ENCODE results near the gene ZNF71. TPM values are rescaled to one million over a fixed set of nuclear protein-coding genes. Genes with fewer than 3 reads are reported as not detected.
"Not testable (repeated sequence)": the region's sequence is repeated elsewhere in the genome, so short reads cannot be mapped to it uniquely, and the experiment has no call there.

Gene ZNF71
- total RNA-seq, 1 donor from 2014 or later, result 15.8 TPM

DNA sequence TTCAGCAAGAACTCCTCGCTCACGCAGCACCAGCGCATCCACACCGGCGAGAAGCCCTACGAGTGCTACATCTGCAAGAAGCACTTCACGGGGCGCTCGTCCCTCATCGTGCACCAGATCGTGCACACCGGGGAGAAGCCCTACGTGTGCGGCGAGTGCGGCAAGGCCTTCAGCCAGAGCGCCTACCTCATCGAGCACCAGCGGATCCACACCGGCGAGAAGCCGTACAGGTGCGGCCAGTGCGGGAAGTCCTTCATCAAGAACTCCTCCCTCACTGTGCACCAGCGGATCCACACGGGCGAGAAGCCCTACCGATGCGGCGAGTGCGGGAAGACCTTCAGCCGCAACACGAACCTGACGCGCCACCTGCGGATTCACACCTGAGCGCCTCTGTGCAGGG lies 27.3 kb downstream of the ZNF71 start:
- no peak for DNase-seq (ENCODE audit: low read depth)

DNA sequence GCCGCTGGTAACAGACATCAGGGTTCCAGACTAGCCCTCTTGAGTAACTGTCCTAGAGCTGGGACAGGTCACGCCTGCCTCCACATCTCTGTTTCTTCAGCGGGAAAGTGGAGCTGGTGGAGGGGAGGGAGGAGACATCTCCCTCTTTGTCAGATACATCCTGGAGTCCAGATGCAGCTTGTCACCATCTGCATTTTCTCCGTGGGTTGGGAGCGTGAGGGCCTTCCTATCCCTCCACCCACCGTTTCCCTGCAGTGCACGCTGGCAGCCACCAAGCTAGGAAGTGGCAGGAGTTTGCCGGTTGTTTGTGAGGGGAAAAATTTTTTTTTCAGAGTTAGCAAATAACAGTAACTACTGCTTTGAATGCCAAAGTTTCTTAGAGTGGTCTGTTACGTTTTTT lies 27.9 kb downstream of the ZNF71 start:
- no peak for DNase-seq (ENCODE audit: low read depth)

DNA sequence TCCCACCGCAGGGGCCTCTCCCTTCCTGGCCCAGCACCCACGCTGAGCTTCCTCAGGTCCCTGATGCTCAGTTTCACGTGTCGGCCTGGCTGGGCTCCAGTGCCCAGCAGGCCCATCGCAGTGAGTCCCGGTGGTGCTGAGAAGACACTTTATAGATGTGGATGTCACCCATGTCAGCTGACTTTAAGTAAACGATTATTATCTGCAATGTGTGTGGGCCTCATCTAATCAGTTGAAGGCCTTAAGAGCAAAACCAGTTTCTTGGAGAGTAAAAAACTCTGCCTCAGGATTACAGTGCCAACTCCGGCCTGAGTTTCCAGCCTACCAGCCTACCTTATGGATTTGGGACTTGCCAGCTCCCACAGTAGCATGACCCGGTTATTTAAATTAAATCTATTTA lies 30.6 kb downstream of the ZNF71 start:
- DNase-seq (ENCODE audit: low read depth), result no peak

DNA sequence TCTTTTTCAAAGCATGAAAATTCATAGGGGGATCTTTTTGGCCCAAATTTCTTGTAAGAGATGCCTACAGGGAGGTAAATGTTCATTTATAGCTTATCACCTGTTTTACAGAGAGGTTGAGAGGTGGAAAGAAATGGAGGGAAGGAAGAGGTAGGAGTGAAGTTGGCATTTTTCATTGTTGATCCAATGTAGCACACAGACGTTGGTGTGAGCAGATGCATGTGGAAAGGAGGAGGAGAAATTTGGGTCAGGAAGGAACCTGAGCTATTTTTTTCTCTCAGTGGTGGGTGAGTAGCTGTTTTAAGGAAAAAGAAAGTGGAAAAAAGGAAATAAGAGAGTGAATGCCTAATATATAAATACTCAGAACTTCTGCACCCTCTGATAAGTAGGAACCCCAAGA lies 37.9 kb downstream of the ZNF71 start:
- DNase-seq (ENCODE audit: low read depth), result no peak

DNA sequence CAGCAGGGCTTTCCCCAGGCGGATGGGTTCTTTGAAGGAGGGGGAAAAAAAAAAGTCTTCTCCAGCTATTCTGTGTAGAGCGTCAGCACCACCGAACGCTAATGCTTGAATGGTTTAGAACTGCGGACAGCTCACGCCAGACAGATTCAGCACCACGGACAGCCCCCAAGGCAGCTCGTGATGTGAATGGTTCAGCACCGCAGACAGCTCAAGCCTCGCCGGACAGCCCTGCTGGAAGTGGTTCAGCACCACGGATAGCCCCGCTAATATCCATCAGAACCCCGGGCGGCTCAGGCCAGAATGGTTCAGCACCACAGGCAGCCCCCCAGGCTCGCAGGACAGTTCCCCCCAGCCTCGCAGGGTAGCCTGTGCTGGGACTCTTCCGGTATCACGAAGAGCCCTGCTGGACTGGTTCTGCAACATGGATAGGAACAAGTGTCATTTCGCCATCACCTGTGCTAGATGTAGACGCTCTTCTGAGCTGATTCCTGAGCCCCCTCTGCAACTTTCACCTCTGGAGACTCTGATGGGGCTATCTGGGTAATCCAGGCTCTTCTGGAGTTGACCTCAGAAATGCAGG lies 43.0 kb downstream of the ZNF71 start:
- peak; percentile 33 for DNase-seq (ENCODE audit: low read depth)

DNA sequence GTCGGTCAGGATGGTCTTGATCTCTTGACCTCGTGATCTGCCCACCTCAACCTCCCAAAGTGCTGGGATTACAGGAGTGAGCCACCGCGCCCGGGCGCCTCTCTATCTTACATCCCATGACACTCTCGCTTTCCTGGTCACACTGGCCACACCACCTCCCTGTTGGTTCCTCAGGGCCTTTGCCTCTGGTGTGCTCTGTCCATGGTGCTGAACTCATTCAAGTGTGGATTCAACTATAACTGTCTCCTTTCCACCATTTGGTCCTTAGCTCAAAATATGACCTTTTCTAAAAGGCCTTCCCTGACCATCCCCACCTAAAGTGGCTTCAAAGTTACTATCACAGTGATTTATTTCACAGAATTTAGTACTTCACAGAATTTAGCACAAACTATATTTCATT lies 44.1 kb downstream of the ZNF71 start:
- DNase-seq (ENCODE audit: low read depth), result no peak

DNA sequence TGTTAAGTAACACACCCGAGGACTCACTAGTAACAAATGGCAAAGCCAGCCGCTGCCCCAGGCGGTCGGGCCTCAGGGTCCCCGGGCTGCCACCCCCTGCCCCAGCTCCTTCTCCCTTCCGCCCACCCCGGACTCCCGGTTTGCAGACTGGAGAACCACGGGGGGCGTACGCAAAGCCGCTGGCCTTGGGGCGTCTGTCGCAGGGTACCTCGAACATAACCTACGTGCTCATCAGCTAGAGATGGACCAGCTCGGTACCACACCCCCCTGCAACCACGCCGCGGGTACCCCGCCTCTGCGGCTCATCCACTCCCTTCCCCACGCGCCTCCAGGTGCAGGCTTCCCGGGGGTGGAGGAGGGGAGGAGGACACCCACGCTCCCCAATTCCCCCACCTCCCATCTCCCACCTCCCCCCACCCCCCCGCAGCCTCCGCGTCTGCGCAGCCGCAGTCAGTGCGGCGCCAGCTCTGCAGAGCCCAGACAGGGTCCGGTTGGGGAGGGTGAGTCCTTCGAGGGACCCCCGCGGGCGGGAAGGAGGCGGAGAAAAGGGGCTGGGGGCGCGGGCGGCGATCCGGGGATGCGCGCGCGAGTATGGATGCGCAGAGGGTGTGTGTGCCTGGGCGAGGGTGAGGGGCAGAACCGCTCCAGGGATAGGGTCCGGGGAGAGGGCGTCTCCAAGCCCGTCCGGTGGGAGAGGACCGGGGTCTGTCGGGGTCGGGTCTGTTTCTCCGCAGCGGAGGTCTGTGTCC lies 47.8 kb downstream of the ZNF71 start, which contains the start of gene SMIM17:
TSS of gene SMIM17 (plus strand) at position 449 of the 749 bp plus-strand sequence. CDS start 2,509 bp downstream, outside the sequence.
- no peak for DNase-seq (ENCODE audit: low read depth)

DNA sequence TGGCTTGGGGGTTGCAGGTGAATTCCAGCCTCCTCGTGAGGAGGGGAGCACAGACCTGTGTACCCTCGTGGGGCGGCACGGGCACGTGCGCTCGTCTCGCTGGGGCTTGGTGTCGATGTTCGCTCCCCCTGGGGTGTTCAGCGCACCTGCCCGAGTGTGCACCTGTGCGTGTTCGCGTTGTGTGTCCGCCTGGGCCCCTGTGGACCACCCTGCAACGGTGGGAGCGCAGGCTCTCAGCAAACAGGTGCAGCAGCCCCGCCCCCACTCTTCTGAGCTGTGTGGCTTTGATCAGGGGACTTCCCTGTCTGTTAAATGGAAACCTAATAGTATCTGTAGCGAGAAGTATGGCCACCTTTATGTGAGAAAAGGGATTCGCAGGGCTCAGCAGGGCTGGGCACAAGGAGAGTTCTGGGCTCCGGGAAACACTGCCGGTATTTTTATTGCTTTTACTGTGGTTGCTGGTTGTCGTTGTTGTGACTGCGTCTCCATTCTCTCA lies 48.4 kb downstream of the ZNF71 start:
- no peak for DNase-seq (ENCODE audit: low read depth)

DNA sequence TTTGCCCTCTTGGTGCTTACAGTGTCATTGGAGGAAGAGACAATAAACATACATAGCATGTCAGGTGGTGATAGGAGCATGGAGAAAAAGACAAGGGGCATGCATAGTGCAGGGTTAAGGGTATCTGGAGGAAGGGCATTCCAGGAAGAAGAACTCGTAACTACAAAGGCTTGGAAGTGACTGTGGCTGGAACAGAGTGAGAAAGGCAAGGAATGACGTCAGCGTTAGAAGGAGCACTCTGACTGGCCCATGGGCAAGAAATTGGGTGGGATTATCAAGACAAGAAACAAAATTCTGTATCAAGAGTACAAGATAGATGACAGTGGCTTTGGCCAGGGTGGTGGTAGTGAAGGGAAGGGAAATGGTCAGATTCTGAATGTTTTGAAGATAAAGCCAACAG lies 59.0 kb downstream of the ZNF71 start:
- no peak for DNase-seq (ENCODE audit: low read depth)

DNA sequence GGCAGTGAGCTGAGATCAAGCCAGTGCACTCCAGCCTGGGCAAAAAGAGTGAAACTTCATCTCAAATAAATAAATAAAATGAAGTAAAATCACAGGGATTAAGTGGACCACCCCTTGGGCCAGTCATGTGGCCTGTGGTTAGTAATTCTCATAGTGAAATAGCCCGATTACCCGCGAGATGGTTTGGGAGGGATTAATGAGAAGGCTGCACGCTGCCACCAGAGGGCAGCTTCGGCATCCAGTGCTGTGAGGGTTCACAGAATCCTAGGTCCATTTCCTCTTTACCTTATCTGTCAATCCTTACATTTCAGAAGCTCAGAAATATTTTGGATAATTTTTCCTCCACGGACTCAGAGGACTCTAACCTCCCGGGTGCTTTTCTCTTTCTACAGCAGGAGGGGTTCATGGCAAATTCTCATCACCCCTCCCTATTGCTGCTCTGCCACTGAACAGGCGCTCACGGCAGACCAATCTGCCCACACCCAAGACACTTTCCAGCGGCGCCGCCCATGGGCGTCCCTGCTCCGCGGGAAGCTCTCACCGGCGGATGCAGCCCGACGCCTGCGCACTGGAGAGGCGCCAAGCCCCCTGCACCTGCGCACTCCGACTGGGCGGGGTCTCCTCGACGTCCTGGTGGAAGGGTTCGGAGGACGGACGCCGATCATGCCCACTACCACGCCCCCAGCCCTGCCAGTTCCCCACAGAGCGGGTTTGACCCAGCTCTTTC lies 65.4 kb downstream of the ZNF71 start:
- no peak for DNase-seq (ENCODE audit: low read depth)

DNA sequence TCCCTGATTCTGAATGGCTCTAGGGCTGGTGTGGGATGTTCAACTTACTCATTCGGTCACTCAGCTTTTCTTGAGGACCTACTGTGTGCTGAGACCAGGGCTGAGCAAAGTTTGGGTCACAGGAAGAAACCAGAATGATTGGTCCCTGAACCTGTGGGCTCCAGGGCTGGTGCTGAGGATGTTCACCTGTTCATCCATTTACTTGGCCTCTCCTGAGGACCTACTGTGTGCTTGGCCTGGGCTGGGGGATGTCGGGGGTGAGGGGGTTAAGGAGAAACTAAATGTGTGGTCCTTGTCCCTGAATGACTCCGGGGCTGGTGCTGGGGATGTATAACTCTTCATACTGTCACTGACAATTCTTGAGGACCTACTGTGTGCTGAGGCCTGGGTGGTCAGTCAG lies 66.1 kb downstream of the ZNF71 start:
- no peak for DNase-seq (ENCODE audit: low read depth)

DNA sequence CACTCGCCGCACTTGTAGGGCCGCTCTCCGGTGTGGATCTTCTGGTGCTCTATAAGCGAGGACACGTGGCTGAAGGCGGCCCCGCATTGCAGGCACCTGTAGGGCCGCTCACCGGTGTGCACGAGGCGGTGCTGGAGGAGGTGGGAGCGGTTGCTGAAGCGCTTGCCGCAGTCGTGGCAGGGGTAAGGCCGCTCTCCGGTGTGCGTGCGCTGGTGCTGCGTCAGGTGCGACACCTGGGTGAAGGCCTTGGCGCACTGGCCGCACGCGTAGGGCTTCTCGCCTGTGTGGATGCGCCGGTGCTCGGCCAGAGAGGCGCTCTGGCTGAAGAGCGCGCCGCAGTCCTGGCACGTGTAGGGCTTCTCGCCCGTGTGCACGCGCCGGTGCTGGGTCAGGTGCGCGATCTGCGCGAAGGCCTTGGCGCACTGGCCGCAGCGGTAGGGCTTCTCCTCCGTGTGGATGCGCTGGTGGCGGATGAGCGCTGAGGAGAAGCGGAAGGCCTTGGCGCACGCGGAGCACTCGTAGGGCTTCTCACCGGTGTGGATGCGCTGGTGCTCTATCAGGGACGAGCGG lies 68.9 kb downstream of the ZNF71 start:
- DNase-seq (ENCODE audit: low read depth), result no peak

DNA sequence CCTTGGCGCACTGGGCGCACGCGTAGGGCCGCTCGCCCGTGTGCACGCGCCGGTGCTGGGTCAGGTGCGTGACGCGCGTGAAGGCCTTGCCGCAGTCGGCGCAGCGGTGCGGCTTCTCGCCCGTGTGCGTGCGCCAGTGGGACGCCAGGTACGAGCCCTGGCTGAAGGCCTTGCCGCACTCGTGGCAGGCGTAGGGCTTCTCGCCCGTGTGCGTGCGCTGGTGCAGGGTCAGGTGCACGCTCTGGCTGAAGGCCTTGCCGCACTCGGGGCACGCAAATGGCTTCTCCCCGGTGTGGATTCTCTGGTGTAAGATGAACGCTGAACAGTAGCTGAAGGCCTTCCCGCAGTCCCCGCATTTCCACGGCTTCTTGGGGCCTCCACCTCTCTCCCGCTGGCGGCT lies 69.4 kb downstream of the ZNF71 start:
- no peak for DNase-seq (ENCODE audit: low read depth)

DNA sequence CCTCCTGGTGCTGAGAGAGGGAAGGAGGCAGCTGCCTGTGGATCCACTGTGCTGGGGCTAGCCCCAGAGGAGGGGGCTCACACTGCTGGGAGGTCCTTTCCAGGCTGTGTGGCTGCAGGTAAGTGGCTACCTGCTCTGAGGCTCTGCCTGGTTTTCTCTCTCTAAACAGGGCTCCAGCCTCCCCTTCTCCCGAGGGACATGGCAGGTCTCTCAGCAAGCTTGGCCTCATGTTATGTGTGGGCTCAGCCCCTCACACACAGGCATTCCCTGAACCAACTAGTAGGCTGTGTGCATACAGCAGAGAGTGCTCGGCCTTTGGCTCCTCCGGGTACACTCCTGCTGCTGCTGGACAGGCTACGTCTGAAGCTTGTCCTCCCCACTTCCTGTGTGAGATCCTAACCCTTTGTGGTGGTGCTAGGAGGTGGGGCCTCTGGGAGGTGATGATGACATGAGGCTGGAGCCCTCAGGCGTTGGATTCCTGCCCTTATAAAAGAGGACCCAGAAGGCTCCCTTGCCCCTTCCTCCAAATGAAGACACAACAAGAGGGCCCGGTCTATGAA lies 72.3 kb downstream of the ZNF71 start:
- no peak for DNase-seq (ENCODE audit: low read depth)

DNA sequence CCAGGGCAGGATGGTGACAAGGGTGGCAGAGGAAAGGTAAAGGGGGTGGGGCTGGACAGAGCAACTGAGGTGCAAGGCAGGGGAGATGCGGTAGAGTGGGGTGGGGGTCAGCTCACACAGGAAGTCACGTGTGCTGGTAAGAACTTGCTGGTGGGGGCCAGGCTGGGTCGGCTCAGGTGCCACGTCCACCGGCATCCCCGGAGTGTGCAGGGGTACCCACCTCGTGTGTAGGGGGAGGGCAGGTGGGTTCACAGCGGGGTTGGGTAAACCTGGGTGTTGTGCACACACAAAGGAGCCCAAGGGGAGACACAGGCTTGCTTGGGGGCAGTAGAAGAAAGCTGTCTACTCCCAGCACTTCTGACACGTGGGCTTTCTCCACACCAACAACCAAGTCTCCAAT lies 73.6 kb downstream of the ZNF71 start:
- DNase-seq (ENCODE audit: low read depth), result no peak

DNA sequence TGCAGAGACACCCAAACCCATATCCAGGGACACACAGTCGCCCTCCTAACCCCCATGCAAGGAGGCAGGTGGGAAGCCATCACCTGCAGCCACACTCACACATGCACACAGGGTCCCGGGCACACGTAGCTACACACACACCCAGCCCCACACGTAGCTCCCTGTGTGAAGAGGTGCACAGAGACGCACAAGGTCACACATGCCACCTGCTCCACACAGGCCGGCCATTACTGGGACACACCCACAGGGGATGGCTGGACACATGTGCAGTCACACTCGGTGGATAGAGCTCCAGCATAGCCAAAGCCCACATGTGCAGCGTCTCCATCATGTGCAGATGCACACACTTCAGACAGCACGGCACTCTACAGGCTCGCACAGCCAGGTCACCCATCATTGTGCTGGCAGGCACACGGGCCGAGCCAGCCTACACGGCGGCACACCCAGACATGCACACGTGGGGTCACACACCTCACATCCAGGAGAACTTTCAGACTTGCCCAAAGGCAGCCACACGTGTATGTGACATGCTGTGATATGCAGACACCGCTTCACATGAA lies 75.4 kb downstream of the ZNF71 start:
- no peak for DNase-seq (ENCODE audit: low read depth)

DNA sequence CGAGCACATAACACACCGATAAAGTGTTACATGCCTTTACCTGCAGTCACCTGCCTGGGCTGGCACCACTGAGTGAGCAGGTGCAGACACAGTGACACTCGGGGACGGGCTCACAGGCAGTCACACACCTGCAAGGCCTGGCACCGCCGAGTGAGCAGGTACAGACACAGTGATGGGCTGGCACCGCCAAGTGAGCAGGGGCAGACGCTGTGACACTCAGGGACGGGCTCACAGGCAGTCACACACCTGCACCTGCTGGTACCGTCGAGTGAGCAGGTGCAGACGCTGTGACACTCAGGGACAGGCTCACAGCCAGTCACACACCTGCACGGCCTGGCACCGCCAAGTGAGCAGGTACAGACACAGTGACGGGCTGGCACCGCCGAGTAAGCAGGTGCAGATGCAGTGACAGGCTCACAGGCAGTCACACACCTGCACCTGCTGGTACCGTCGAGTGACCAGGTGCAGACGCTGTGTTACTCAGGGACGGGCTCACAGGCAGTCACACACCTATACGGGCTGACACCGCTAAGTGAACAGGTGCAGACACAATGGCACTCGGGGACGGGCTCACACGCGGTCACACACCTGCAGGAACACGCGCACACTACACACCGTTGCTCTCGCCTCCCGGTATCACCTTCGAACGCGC lies 76.0 kb downstream of the ZNF71 start:
- DNase-seq (ENCODE audit: low read depth), result no peak

DNA sequence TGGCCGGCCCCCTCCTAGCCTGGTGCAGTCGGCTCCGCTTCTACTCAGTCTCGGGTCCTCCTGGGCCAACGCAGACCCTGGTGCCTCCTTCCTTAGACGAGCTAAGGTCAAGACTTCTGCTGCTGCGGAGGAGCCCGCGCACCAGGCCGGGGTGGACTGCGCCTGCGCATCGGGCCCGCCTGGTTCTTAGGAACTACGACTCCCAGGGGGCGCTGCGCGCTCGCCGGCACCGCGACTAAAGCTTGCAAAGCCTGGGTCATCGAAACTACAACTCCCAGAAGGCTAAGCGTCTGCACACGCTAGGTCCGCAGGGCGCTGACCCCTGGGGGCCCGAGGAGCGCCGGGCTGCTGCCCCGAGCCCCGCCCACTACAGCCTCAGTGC lies 76.5 kb downstream of the ZNF71 start, which contains the start of gene ZNF835:
TSS of gene ZNF835 (minus strand) at position 145 of the 382 bp plus-strand sequence. CDS start 6,559 bp downstream, outside the sequence.
- DNase-seq (ENCODE audit: low read depth), result no peak

DNA sequence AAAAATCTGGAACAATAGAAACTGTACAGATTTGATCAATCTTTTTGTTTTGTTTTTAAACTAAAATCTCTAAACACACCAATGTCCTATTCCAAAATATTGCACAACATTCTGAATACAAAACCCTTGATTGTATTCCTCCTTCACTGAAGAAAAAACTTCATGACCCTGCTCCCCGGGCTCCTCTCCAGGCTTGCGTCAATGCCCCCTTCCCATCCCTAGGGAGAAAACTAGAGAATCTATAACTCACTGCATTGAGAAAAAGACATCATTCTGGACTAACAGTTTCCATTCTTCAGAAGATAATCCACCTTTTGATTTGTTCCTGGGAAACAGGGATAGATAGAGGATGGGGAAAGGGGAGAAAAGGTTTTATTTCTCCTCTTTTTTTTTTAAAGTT lies 77.5 kb downstream of the ZNF71 start:
- not testable (repeated sequence) for DNase-seq (ENCODE audit: low read depth)
